Measurements from ENCODE around the gene HYAL3.

HYAL3 gene, protein sequence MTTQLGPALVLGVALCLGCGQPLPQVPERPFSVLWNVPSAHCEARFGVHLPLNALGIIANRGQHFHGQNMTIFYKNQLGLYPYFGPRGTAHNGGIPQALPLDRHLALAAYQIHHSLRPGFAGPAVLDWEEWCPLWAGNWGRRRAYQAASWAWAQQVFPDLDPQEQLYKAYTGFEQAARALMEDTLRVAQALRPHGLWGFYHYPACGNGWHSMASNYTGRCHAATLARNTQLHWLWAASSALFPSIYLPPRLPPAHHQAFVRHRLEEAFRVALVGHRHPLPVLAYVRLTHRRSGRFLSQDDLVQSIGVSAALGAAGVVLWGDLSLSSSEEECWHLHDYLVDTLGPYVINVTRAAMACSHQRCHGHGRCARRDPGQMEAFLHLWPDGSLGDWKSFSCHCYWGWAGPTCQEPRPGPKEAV

DNA sequence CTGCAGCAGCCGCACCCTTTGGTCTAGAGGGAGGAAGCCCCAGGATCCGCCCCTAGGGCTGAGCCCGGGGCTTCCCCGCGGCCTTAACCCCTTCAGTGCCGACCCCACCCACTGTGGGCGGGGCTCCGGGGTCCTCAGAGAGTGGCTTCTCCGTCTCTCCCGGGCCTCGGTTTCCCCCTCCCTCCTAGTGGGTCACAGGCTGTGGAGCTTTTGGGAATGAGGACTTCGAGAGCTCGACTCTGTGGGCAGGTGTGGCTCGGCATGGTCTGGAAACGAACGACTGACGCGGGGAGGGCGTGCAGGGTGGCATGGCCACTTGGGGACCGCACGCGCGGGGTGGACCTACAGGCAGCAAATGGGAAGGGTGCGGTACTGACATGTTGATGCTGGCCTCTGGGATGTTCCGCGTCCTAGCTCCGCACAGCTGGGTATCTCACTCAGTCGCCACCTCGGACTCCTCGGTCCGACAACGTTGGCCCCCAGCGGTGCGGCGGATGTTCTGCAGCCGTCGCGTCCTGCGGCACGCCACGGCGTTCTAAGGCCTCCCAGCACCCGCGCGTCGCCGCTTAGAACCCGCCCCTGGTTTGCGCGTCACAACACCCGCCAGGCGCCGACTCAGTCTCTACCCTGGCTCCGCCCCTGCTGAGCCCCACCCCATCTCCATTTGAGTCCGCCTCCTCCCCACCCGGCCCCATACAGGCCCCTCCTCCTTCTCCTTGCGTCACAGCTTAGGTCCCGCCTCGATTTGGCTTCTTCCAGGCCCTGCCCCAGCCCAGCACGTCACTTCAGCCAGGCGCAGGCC is at the start of gene HYAL3, which contains the start of gene NAA80:
Gene HYAL3 (minus strand): TSS at position 570 of the 802 bp plus-strand sequence. CDS start 3,803 bp downstream, outside the sequence.
Gene NAA80 (minus strand): TSS at position 570 of the 802 bp plus-strand sequence. CDS start 1,942 bp downstream, outside the sequence.
- peak; percentile 100 for DNase-seq

DNA sequence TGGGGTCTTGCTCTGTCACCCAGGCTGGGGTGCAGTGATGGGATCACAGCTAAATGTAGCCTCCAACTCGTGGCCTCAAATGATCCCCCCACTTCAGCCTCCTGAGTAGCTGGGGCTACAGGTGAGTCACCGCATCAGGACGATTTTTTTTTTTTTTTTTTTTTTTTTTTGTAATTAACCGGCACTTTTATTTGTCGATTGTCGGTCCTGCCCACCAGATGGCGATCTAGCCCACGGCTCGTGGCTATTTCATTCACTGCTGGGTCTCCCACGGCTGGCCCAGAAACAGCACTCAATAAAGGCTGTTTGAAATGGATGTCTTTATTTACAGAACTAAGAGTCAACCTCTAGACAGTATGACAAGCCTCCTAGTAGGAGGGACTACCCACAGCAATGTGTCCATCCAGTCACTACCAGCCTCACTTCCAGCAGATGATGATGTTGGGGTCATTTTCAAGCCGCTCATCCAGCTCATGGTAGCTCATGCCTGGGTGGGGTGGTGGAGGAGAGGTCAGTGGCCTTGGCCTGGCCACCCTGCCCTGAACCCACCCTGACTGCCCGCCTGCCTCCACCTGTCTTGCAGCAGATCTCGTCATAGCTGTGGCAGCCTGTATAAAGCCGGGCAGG is 48.1 kb upstream of the HYAL3 start:
- DNase-seq = peak; percentile 92

DNA sequence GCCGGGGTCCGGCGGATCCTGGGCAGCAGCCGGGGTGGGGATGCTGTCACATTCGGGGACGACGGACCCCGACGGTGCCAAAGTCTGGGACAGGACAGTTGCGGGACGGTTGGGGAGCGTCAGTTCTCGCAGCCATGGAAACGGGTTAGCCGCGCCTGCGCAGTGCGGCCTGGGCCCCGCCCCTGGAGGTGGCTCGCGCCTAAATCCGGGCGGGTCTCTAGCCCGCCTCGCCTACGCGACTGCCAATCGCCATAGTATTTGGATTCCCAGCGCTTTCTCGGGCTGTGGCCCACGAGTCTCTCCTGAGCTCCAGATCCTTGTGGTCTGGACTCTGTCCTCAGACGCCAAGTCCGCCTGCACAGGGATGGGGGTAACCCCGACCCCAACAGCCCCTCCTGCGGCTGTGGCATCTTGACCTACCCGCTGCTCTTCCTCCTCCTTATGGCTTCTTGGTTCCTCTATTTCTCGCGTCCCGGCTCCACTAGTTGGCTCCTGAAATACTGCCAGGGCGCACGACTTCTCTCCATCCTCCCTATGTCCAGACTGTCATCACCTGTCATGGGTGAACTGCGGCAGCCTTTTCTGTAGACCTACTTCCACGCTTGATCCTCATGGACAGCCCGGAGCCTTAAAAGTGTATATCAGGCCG is 46.5 kb upstream of the HYAL3 start, which contains the start of gene ZMYND10:
Gene ZMYND10 (minus strand): TSS at position 147 of the 649 bp plus-strand sequence. CDS start 153 bp downstream, outside the sequence.
- peak; percentile 88 for DNase-seq

DNA sequence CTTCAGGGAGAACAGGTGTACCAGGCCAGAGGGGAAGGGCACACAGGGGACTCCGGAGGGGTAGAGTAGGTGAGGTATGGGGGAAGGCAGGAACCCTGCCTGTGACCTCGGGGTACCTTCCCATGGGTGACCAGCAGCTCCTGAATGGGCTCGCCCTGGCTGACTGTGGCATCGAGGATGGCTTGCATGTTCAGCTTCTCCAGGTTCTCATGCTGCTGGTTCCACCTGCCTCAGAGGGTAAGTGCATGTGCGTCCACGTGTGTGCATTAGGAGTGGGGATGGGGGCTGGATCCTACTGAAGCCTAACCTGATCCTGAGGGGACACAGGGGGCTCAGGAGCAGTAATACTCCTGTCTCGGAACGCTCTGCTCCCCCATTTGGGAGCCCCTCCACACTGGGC is 45.8 kb upstream of the HYAL3 start:
- DNase-seq = no peak

DNA sequence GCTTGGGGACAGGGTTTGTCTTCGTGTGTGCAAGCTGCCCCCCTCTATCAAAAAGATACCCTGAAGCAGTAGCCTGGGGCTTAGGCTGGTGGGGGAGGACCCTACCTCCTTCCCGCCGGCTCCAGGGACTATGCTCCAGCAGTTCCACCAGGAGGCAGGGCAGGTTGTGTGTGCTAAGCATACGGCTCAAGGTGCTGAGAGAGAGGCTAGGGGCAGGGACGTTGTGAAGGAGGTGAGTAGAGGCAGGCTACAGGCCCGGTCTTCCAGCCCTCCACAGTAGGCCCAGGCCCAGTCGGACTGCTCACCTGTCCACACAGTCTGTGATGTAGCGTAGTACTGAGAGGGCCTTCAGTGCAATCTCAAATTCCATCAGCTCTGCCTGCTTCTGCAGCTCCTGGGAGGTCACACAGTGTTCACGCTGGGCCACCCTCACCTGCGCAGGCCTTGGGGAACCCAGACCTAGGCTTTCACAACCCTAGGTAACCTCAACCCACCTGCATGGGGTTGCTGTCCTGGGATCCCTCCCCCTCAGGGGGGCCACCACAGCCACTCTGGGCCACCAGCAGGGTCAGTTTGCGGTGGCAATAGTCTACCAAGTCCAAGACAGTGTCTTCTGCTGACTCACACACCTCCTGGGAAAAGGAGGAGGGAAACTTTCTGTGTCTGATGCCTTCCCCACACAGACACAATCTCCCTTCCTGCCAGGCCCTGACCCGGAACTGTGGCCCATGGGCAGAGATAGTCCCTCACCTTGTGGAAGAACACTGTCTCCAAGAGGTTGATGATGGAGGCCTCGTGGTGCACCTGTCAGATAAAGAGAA is 43.8 kb upstream of the HYAL3 start:
- DNase-seq = no peak

DNA sequence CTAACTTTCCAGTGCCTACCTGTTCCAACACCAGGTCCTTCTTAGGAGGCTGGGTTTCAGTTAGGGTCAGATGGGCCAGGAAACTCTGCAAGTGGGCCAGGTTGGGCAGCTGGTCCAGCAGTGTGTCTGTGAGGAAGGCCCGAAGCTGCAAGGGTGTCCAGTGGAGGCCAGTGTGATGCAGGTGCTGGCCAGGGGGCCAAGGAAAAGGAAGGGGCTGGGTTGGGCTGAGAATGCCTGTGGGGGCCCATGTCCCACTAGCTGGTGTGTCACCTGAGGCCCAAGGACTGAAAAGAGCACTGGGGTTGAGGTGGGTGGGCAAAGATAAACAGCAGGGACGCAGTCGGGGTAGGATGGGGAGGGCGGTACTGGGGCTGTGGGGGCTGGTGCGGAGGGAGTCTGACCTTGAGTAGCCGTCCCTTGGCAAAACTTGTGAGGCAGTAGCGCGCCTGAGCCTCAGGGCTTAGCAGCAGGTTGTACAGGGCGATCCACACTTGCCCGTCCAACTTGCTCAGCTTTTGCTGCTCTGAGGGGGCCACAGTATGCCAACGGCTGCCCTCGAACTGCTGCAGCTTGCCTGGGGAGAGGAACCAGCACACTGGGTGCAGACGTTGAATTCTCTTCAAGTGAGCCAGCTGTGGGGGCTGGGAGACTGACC is 42.9 kb upstream of the HYAL3 start:
- no peak for DNase-seq

DNA sequence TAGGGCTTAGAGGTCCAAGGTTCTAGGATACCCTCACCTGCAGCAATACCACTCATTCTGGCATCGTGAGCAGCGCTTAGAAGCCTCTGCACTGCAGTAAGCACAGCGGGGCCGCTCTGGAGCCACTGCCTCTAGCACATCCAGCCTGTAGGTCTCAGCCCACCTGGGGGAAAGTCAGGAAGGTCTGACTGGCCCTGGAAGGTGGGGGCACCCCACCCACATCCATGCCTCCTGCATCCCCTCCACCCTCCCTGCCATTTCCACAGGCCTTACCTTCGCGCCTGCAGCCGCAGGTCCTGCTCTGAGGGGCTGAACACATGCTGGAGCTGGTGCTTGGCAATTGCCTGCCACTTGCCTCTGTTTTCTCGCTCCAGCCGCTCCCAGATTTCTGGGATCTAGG is 42.3 kb upstream of the HYAL3 start:
- DNase-seq = no peak

DNA sequence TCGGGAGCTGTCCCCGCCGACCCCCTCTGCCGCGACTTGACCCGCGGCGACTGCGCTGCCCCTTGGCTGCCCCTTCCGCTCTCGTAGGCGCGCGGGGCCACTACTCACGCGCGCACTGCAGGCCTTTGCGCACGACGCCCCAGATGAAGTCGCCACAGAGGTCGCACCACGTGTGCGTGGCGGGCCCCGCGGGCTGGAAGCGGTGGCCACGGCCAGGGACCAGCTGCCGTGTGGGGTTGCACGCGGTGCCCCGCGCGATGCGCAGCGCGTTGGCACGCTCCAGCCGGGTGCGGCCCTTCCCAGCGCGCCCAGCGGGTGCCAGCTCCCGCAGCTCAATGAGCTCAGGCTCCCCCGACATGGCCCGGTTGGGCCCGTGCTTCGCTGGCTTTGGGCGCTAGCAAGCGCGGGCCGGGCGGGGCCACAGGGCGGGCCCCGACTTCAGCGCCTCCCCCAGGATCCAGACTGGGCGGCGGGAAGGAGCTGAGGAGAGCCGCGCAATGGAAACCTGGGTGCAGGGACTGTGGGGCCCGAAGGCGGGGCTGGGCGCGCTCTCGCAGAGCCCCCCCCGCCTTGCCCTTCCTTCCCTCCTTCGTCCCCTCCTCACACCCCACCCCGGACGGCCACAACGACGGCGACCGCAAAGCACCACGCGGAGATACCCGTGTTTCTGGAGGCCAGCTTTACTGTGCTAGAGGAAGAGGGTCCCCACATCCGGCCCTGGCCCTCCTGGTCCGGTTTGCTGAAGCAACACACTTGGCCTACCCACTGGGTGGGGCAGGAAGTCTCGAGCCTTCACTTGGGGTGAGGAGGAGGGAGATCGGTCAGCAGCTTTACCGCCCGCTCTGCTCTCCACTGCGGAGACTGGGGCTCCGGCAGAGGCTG is 41.5 kb upstream of the HYAL3 start, which contains the start of gene RASSF1:
Gene RASSF1 (minus strand): TSS at position 389 of the 882 bp plus-strand sequence. CDS start 31 bp downstream, at position 358.
- peak; percentile 98 for DNase-seq

DNA sequence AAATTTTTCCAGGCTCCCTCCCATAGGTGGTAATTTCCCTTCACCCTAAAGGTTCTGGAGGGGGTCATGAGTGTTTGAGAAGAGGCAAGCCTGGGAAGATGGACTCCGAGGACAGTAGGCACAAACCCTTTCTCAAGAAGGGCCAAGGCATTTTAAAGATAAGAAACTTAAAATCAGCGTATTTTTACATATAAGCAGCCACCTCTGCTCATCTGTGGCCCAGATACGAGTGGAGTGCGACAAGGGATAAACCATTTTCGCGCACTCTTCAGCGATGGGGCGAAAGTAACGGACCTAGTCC is 40.9 kb upstream of the HYAL3 start:
- DNase-seq = peak; percentile 47

DNA sequence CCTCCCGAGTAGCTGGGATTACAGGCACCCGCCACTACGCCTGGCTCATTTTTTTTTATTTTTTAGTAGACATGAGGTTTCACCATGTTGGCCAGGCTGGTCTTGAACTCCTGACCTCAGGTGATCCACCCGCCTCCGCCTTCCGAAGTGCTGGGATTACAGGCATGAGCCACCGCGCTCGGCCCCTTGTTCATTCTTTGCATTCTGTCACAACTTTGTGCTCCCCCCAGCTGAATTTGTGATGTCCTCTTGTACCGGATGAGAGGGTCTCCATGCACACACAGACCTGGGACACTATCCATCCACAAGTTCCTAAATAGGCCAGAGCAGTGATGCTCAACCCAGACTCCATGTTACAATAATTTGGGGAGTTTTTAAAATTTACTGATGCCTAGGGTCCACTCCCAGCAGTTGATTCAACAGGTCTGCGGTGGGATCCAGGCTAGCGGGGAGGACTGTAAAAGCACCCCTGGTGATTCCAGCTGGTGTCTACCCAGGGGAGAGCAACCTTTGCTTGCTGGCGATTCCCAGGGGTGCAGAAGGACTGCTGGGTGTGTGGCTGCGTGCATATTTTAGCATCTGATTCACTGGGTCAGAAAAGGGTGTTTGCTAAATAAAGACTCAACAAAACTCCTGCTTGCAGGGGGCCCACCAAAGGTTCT is 40.4 kb upstream of the HYAL3 start:
- DNase-seq = no peak

DNA sequence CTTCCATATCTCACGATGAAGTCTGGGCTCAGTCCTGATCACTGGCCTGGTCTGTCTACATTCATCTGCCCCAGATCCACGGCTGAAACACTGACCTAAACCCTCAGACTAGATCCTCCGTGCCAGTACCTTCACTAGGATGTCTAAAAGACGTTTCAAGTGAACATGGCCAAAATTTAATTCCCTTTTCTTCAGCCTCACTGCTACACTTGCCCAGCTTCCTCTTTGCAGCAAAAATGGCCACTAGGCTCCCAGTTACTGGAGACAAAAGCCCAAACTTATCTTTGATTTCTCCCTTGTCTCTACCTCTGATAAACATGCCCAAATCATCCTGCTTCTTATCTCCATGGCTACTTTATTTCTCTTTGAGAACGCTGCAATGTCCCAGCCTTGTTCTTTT is 39.8 kb upstream of the HYAL3 start:
- peak; percentile 79 for DNase-seq

DNA sequence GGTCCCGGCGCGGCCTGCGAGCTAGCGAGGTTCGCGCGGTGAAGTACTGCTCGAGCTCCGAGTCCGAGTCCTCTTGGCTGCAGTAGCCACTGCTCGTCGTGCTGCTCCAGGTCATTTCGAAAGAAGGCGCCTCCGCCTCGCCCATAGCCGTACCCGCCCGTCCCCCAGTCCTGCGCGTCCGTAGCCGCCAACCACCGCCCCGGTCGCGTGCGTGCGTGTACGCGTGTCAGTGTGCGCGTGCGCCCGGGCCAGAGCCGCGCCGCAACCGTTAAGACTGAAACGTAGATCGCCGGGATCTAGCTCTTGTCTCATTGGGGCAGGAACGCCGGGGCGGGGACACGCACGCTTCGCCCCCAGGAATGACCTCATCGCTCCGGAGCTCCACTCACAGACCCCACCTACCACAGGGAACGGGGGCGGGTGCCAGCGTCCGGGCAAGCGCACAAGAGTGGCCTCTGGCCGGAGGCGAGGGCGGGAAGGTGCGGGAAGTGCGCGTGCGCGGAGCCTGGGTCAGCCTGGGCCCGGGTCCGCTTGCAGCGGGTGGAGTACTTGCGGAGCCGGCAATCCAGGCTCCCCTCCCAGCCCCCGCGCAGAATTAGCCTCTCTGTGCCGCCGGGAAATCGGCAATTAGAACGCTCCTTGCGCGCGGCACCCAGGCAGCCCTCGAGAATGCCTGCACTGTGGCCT is 38.1 kb upstream of the HYAL3 start:
- DNase-seq = peak; percentile 100

DNA sequence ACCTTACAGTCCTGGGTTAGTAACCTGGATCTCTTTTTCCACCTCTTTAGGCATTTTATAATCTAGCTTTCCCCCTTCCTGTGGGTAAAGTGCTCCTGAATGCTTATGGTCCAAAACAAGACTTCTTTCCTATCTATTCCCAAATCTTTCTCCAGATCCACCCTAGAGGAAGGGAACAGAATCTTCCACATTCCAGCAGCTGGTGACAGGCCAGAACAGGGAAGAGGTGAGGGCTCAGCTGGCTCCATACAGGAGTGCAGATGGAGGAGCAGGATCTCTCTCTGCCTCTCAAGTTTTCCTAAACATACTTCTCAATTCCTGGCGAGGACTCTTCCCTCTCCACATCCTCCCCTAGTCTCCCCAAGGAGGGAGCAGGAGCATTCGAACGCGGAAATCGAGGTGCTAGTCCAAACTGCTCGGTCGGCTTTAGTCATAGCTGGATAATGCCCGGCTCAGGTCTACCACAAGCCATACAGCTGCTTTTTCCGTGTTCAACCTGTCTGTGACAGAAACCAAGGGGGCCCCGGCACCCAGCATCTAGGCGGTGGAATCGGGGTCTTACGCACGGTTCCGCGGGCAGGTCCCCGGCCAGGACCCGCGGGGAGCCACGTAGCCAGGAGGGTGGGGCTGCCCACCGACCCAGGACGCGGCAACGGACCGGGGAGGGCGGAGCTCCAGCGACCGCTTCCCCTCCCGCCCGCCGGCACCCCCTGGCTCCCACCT is 37.4 kb upstream of the HYAL3 start:
- no peak for DNase-seq

DNA sequence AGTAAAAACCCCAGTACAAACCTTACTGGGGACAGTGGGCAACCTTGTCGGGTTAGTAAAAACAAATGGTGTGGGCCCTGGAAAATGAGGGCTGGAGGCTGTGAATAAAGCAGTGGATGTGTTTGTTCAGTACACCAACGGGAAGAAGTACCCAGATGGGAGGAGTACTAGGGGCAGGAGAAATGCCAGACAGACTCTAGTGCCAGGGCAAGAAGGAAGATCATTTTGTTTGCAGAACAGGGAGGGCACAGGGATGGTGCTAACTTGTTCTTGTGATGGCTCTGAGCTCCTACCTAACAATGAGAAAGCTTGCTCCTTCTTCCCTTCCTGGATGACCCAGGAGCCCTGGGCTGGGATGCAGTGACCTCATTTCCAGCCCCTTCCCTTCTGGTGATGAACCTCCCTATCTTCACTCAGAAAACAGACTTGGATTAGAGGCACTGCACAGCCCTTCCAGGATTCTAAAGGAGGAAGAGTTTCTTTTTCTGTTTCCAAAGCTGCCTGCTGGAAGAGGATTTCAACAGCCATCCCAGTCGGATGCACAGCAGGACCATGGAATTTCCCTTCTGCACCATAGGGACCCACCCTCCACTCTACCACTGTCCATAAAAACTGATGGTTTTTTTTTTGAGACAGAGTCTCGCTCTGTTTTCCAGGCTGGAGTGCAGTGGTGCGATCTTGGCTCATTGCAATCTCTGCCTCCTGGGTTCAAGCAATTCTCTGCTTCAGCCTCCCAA is 35.3 kb upstream of the HYAL3 start:
- DNase-seq = no peak

DNA sequence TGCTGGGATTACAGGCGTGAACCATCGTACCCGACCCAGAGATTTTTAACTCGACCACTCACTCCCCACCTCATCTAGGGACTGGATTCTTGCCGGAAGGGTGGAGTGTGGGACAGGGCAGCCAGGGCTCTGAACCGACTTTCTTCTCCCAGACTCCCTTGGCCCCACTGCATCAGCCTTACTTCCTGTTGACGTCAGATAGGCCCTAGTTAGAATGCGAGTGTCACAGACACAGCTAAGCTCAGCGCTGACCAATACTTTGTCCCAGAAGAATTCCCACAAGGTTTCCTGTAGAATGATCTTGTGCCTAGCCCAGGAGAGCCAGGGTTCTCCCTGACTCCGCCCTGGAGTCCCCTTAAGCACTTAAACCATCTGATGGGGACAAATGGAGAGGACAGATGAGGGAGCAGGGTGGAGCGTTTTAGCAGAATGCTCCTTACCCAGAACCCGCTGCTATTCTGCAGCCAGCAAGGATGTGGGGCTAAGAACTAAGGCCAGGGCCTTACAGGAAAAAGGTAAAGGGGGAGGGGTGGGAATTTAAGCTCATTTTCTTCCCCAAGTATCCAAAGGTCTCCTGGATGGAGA is 34.6 kb upstream of the HYAL3 start:
- no peak for DNase-seq

DNA sequence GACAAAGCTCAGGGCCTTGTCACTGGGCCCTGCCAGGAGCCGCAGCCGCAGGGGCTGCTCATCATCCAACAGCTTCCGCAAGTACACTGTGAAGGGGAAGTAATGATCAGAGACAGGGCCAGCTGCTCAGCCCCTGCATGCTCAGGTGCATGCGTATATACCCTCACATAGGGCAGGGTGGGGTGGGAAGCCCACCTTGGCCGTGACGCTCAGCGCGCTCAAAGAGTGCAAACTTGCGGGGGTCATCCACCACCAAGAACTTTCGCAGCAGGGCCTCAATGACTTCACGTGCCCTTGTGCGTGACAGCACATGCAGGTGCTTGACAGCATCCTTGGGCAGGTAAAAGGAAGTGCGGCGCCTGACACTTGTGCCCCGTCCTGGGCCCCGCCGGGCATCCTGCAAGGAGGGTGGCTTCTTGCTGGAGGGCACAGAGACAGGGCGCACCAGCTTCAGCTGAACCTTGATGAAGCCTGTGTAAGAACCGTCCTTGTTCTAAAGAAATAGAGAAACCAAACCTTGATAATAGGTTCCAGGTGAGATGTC is 32.2 kb upstream of the HYAL3 start:
- no peak for DNase-seq

DNA sequence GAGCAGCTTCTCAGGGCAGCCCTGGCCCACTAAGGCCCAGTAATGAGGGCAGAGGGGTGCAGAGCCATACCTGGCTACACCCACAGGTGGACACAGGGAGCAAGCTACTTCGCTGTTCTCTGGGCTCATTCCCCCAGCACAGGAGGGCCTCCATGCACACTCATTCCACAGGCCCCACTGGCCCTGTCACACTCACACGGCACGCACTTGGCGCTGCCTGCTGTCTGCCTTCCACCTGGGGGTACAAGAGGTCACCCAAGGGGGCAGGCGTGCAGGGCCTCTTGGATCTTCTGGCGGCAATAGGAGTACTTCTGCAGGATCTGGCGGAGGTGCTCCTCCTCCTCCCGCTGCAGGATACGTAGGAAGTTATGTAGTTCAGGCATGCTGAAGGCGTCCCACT is 31.1 kb upstream of the HYAL3 start:
- DNase-seq = no peak

Measured in hematopoietic multipotent progenitor cell treated with erythropoietin and hydrocortisone succinate and interleukin-3 and kit ligand, for 4 days (in vitro differentiated cells).